Lower lobe of right lung (tissue), 2 donors: ENCODE results near the gene SETD2. TPM values are rescaled to one million over a fixed set of nuclear protein-coding genes. Genes with fewer than 3 reads are reported as not detected.
"Not testable (repeated sequence)": the region's sequence is repeated elsewhere in the genome, so short reads cannot be mapped to it uniquely, and the experiment has no call there.

Experiments used
- ATAC-seq, 2 donors: fragments of 200-7000 bp; cut with Tn5 transposase; one replicate each; pipeline ENCODE4 v1.9.1; 2020 to 2022; ENCODE audit warnings: mild to moderate bottlenecking in 2 of 2, moderate library complexity in 2 of 2
- DNase-seq: peaks from one replicate; pipeline ENCODE4 v3.0.0-alpha.2; 2020
- H3K27ac ChIP-seq: fragments of 200-600 bp; one replicate; pipeline ENCODE4 v1.8.0; 2022
- H3K27me3 ChIP-seq: fragments of 200-600 bp; one replicate; pipeline ENCODE4 v1.8.0; 2022; ENCODE audit warnings: low read depth
- H3K36me3 ChIP-seq: fragments of 200-600 bp; one replicate; pipeline ENCODE4 v1.8.0; 2022; ENCODE audit warnings: mild to moderate bottlenecking
- H3K4me1 ChIP-seq: fragments of 200-600 bp; one replicate; pipeline ENCODE4 v1.8.0; 2022
- H3K4me3 ChIP-seq: fragments of 200-600 bp; one replicate; pipeline ENCODE4 v1.8.0; 2022; ENCODE audit warnings: mild to moderate bottlenecking
- H3K9me3 ChIP-seq: fragments of 200-600 bp; one replicate; pipeline ENCODE4 v1.8.0; 2022
- CTCF ChIP-seq: fragments of 200-600 bp; IDR thresholded peaks from one replicate; pipeline ENCODE4 v1.8.0; 2022; ENCODE audit warnings: antibody characterized with exemption, mild to moderate bottlenecking
- intact Hi-C: fragments of 100-400 bp; cut with DNase I; formaldehyde crosslinking; loops from one replicate; pipeline ENCODE4 v1.11.0; 2022
- long read RNA-seq: library from polyadenylated mRNA; unstranded; transcript quantifications from one replicate; pipeline ENCODE4 v2.0.0, GENCODE V29; 2021
- total RNA-seq: library from RNA; stranded (reverse); fragmentation: NEBNext Ultra II Directional; extraction: Animal tissue kit (Norgen Biotek cat#: 25700); gene quantifications from one replicate; pipeline ENCODE4 v1.2.1, GENCODE V29; 2021
- donor health status: DM: no; HTN: yes; CAD: no; lungs with severe emphysema.

Gene SETD2
- total RNA-seq = 47.9 TPM
- long read RNA-seq, partial matches to known transcripts = 10 of 29 reads
- long read RNA-seq, other reads (novel, unspliced or antisense) = 19 of 29 reads

- Histone ChIP-seq H3K4me3 (peak within 1 kb of the TSS; percentile 99), H3K36me3 (no peaks in the 10 kb centered on the region), H3K9me3 (no peaks in the 10 kb centered on the region), H3K27ac (peak within 1 kb of the TSS; percentile 94), H3K4me1 (peaks cover 53% of the 10 kb centered on the region), H3K27me3 (no peaks in the 10 kb centered on the region)
- TF ChIP-seq CTCF = peak; percentile 48
- ATAC-seq (peak; percentile 97 to 98), DNase-seq (peak; percentile 96)
- intact Hi-C loops = no loop called here
Measured at GRCh38 chr3:47164007-47164881, at the start of gene SETD2. TSS of gene SETD2 (minus strand) at chr3:47164113. CDS start at chr3:47163924, 189 bp downstream.

GRCh38 chr3:47210863-47211405 is 47.0 kb upstream of the SETD2 start:
- Histone ChIP-seq H3K27ac (no peak overlapping the region), H3K27me3 (no peaks in the 10 kb centered on the region), H3K4me1 (no peaks in the 10 kb centered on the region), H3K4me3 (no peak overlapping the region), H3K36me3 (no peaks in the 10 kb centered on the region), H3K9me3 (no peaks in the 10 kb centered on the region)
- DNase-seq = no peak
- intact Hi-C loops = no loop called here
- no peak for TF ChIP-seq CTCF
- ATAC-seq = no peak

DNA sequence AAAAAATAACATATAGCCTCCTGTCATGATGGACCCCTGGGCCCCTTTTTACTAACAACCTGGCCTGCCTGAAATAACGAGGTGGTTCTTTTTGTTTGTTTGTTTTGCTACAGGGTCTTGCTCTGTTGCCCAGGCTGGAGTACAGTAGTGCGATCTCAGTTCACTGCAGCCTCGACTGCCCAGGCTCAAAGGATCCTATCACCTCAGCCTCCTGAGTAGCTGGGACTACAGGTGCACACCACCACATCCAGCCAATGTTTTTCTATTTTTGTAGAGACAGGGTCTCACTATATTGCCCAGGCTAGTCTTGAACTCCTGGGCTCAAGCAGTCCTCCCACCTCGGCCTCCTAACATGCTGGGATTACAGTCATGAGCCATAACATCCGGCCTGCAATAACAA is 42.1 kb upstream of the SETD2 start:
- H3K9me3 ChIP-seq, ATAC-seq, H3K27me3 ChIP-seq, H3K27ac ChIP-seq, H3K36me3 ChIP-seq, DNase-seq, H3K4me3 ChIP-seq, H3K4me1 ChIP-seq, intact Hi-C loops: not testable (repeated sequence)

DNA sequence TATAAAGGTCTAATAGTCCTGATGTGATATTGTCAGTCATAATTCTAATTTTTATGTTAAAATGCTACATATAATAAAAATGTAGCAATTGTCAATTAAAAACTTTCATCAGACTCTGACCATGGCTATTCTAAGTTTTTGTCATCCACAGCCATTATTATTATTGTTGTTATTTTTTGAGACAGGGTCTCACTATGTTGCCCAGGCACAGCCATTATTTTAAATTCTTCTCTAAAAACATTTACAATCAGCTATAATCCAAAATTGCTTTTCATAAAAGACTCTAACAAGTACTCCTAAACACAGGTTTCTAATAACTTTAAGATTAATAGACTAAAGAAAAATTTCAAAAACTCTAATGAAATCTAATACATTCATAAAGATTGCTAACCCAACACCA is 41.0 kb upstream of the SETD2 start:
- no peaks in the 10 kb centered on the region for H3K36me3 ChIP-seq
- no peaks in the 10 kb centered on the region for H3K9me3 ChIP-seq
- DNase-seq (no peak), ATAC-seq (no peak)
- no peaks in the 10 kb centered on the region for H3K27me3 ChIP-seq
- intact Hi-C loops = no loop called here
- TF ChIP-seq CTCF = no peak
- no peak overlapping the region for H3K27ac ChIP-seq
- no peak overlapping the region for H3K4me3 ChIP-seq
- H3K4me1 ChIP-seq = no peaks in the 10 kb centered on the region

DNA sequence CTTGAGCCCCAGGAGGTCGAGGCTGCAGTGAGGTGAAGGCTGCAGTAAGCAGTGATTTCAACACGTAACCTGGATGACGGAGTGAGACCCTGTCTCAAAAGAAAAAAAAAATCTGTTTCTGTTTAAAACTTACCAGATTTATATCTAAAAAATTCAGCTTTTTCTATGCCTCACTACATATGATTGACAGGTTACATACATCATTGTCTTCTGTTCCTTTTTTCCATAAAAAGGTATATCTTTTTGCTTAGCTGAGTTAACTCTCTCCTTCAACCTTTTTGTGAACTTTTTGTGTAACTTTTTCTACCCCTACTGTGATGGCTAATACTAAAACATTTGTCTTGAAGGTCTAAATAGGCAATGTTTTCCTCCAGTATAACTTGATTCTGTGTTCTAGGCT is 38.6 kb upstream of the SETD2 start:
- H3K9me3 ChIP-seq = no peaks in the 10 kb centered on the region
- DNase-seq = no peak

More for the DNA sequence above, 38.6 kb upstream of the SETD2 start:
- ATAC-seq = no peak
- Histone ChIP-seq H3K36me3 (no peaks in the 10 kb centered on the region), H3K4me3 (no peak overlapping the region), H3K27ac (no peak overlapping the region), H3K27me3 (no peaks in the 10 kb centered on the region), H3K4me1 (no peaks in the 10 kb centered on the region)
- TF ChIP-seq CTCF = no peak
- intact Hi-C loops = no loop called here
